ENCODE data around the gene COG5. TPM values are rescaled to one million over a fixed set of nuclear protein-coding genes. Genes with fewer than 3 reads are reported as not detected.
A peak's percentile ranks its signal among the peaks of the same experiment; 100 is the strongest.

The COG5 gene
- total and polyA plus RNA-seq, 2 of the 4 experiments (the other 2 are of a cell fraction) = 18.5 to 27.4 TPM

DNA sequence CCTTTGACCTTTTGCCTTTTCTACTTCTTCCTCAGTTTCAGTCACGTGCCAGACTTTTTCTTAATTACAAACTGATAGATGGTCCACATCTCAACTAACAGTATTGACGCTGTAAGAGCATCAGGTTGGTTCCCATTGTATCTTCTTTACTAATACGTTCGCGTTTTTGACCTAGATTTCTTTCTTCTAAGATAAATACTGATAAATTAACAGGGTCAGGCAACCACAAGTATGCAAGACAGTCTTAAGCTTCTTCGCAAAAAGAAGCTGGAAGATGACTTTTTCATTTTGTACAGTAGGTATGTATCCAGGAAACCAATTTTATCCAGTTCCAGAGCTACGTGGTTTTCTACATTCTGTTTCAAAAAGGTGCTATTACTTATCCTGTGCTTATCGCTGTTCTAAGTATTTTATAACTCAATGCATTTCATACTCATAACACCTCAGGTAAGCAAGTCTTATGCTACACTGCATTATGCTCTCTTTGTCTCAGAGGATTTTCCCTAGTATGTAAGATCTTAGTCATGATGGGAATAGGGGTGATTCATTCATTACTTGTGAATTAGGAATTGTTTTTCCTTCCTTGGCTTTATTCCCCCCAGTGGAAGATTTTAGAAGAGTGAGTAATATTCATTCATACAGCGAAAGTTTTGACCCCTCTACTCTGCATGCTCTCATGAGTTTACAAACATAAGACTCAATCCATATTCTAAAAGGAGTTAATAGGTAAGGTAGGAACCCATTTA is 1.0 kb upstream of the COG5 start:
- peak; percentile 95 for DNase-seq
- Histone ChIP-seq H4K8ac (ENCODE audit: low read depth in 2 of 2, low read length in 2 of 2) (peak overlapping the region; percentile 75 to 91), H2BK15ac (ENCODE audit: low read depth, low read length) (peak overlapping the region; percentile 91), H3K4ac (ENCODE audit: low read depth, low read length) (peak overlapping the region; percentile 95), H3K56ac (ENCODE audit: extremely low read depth, insufficient read depth, low read length) (peak overlapping the region; percentile 65; the same call in 1 of the 2 replicates), H3K79me1 (ENCODE audit: low read depth in 1 of 2, low read length in 2 of 2) (peaks cover 18 to 49% of the 10 kb centered on the region in 2 experiments), H3K9me1 (ENCODE audit: insufficient read depth, low read length) (no peaks in the 10 kb centered on the region), H3K9ac (ENCODE audit: low read depth, low read length) (peak overlapping the region; percentile 93), H2BK20ac (ENCODE audit: low read depth, low read length) (peak overlapping the region; percentile 70), H3K18ac (ENCODE audit: low read depth, low read length) (peak overlapping the region; percentile 21; the same call in 1 of the 2 replicates), H3K9me3 (ENCODE audit: control insufficient read depth, insufficient read depth, low read length) (no peaks in the 10 kb centered on the region), H3K27me3 (ENCODE audit: control insufficient read depth, insufficient read depth, low read length) (no peaks in the 10 kb centered on the region), H3K23ac (ENCODE audit: low read depth, low read length) (peak overlapping the region; percentile 87), H3K14ac (replicated peaks; ENCODE audit: low read depth, low read length) (peak overlapping the region; percentile 94), H4K91ac (ENCODE audit: insufficient read depth, low read depth, low read length) (peak overlapping the region; percentile 86), H4K20me1 (ENCODE audit: insufficient read depth, low read length) (no peaks in the 10 kb centered on the region), H2AK9ac (replicated peaks; ENCODE audit: low read depth, low read length, poor library complexity) (peak overlapping the region; percentile 99), H2AK5ac (ENCODE audit: low read depth, low read length) (peak overlapping the region; percentile 99), H3K4me3 (ENCODE audit: insufficient read depth, low read depth, low read length) (peak overlapping the region; percentile 90), H2AFZ (replicated peaks; ENCODE audit: low read length, poor library complexity) (no peak overlapping the region), H3K4me2 (ENCODE audit: low read depth, low read length) (peak overlapping the region; percentile 81), H3K36me3 (ENCODE audit: control insufficient read depth, insufficient read depth, low read length) (no peaks in the 10 kb centered on the region), H3K4me1 (ENCODE audit: control insufficient read depth, insufficient read depth, low read length) (peaks cover 2% of the 10 kb centered on the region; the same call in 1 of the 2 replicates), H2BK5ac (ENCODE audit: low read depth, low read length, poor library complexity, severe bottlenecking) (peak overlapping the region; percentile 84), H3K27ac (ENCODE audit: insufficient read depth, low read length) (peak overlapping the region; percentile 88), H2BK120ac (ENCODE audit: low read depth, low read length) (peak overlapping the region; percentile 66), H4K5ac (ENCODE audit: low read depth, low read length) (peak overlapping the region; percentile 70)
- intact Hi-C loops (cut with micrococcal nuclease) = no loop called here
- in situ Hi-C loops (cut with MboI; ENCODE audit: low sequenced_read_pairs) = no loop called here
- dilution Hi-C loops (cut with HindIII; ENCODE audit: low sequenced_read_pairs, unreplicated experiment) = no loop called here
- TSS peak; percentile 60 for BruUV-seq (replicated peaks)
- POLR2A ChIA-PET (ENCODE audit: unreplicated experiment) = no interaction called here
- CTCF ChIA-PET = interaction anchor here (1.0 kb wide), 1 partner anchor 169 kb away, joined by 3 read pairs; no protein-coding TSS in a partner anchor
- peak; percentile 61 for ATAC-seq (ENCODE audit: low read depth)
- TF ChIP-seq FOS (IDR thresholded peaks at IDR 0.05; ENCODE audit: low read depth, low read length) = peak; percentile 87; the same call in 1 of the 2 replicates
- TF ChIP-seq, protein P1, sequence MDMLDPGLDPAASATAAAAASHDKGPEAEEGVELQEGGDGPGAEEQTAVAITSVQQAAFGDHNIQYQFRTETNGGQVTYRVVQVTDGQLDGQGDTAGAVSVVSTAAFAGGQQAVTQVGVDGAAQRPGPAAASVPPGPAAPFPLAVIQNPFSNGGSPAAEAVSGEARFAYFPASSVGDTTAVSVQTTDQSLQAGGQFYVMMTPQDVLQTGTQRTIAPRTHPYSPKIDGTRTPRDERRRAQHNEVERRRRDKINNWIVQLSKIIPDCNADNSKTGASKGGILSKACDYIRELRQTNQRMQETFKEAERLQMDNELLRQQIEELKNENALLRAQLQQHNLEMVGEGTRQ (IDR thresholded peaks at IDR 0.05; ENCODE audit: low read depth, low read length) = no peak; the same call in 1 of the 2 replicates
- TF ChIP-seq, protein P2, sequence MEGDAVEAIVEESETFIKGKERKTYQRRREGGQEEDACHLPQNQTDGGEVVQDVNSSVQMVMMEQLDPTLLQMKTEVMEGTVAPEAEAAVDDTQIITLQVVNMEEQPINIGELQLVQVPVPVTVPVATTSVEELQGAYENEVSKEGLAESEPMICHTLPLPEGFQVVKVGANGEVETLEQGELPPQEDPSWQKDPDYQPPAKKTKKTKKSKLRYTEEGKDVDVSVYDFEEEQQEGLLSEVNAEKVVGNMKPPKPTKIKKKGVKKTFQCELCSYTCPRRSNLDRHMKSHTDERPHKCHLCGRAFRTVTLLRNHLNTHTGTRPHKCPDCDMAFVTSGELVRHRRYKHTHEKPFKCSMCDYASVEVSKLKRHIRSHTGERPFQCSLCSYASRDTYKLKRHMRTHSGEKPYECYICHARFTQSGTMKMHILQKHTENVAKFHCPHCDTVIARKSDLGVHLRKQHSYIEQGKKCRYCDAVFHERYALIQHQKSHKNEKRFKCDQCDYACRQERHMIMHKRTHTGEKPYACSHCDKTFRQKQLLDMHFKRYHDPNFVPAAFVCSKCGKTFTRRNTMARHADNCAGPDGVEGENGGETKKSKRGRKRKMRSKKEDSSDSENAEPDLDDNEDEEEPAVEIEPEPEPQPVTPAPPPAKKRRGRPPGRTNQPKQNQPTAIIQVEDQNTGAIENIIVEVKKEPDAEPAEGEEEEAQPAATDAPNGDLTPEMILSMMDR (conservative IDR thresholded peaks at IDR 0.05; ENCODE audit: low read depth, low read length) = peak; percentile 7; the same call in 1 of the 2 replicates
- 0% methylated on average over 1 of the region's 9 CpGs; no CpG with 5 or more reads in 1 of the 2 experiments for WGBS, 2 experiments (ENCODE audit: extremely low coverage in 2 of 2, insufficient read length in 1 of 2)

Measured in IMR-90 (cell line).